ENCODE data around the gene CNTNAP3.
"Not testable (repeated sequence)": the region's sequence is repeated elsewhere in the genome, so short reads cannot be mapped to it uniquely, and the experiment has no call there.

The CNTNAP3 gene

GRCh38 chr9:39062966-39063365, 225.0 kb downstream of the CNTNAP3 start:
- DNase-seq: not testable (repeated sequence)

- not testable (repeated sequence) for DNase-seq
These were observed 233.5 kb downstream of the CNTNAP3 start for GRCh38 chr9:39054453-39054852.

GRCh38 chr9:39046833-39047232, 241.1 kb downstream of the CNTNAP3 start:
- not testable (repeated sequence) for DNase-seq

DNA sequence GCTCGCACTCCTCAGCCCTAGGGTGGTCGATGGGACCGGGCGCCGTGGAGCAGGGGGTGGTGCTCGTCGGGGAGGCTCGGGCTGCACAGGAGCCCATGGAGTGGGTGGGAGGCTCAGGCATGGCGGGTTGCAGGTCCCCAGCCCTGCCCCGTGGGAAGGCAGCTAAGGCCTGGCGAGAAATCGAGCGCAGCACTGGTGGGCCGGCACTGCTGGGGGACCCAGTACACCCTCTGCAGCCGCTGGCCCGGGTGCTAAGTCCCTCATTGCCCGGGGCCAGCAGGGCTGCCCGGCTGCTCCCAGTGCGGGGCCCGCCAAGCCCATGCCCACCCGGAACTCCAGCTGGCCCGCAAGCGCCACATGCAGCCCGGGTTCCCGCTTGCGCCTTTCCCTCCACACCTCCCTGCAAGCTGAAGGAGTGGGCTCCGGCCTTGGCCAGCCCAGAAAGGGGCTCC, 245.6 kb downstream of the CNTNAP3 start:
- not testable (repeated sequence) for DNase-seq

DNA sequence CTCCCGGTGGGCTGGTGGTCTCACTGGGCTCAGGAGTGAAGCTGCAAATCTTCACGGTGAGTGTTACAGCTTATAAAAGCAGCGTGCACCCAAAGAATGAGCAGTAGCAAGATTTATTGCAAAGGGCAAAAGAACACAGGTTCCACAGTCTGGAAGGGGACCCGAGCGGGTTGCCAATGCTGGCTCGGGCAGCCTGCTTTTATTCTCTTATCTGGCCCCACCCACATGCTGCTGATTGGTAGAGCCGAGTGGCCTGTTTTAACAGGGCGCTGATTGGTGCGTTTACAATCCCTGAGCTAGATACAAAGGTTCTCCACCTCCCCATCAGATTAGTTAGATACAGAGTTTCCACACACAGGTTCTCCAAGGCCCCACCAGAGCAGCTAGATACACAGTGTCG, 246.2 kb downstream of the CNTNAP3 start:
- DNase-seq: not testable (repeated sequence)

DNA sequence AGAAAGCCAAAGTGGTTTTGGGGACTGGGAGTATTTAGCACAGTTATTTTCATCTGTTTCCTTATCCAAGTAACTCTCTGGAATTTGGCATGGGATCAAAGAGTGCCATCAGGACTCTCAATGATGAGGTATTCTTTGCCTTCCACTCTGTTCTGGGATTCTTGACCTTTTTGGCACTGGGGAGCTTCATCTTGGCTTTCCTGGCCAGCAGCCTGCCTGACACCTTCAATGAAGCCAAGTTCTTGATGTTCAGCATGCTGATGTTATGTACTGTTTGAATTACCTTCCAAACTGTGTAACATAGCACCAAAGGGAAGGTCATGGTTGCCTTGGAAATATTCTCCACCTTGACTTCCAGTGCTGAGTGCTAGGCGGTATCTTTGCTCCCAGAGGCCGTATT, 248.8 kb downstream of the CNTNAP3 start:
- DNase-seq: not testable (repeated sequence)

DNA sequence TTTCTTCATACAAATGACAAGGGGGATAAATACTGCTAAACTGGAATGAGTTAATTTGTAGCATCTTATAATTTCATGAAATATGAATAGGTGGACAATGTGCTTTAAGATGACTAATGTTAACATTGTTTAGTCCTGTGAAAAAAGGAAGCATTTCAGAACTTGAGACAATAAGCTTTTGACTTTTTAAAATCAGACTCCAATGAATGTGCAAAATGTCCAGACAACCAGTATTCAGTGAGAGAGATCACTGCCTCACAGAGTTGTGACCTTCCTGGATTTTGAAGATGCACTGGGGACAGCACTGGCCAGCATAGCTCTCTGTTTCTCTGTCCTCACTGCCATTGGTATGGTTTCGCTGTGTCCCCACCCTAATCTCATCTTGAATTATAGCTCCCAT, 249.7 kb downstream of the CNTNAP3 start:
- not testable (repeated sequence) for DNase-seq

GRCh38 chr9:39033849-39034248, 254.1 kb downstream of the CNTNAP3 start:
- not testable (repeated sequence) for DNase-seq

GRCh38 chr9:39030204-39031019, 257.6 kb downstream of the CNTNAP3 start:
- not testable (repeated sequence) for DNase-seq

DNA sequence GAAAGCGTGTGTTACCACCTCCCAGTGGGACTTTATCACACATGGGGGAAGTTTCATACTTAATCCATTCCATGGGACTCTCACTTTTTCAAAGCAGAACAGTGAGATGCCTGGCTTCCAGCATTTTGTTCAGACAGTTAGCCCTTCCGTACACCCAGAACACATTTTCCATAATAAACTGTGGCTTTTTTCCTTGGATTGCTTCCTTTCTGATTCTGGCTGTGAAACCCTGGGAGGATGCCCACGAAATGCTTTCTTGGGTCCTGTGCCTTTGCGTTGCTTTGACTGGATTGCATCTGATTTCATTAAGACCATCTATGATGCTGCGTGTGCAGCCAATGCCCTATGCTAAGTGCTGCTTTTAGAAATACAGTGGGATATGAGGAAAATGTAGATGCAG, 259.1 kb downstream of the CNTNAP3 start:
- not testable (repeated sequence) for DNase-seq

- not testable (repeated sequence) for DNase-seq
These were observed 259.8 kb downstream of the CNTNAP3 start for GRCh38 chr9:39028168-39028567.

GRCh38 chr9:39025911-39026588, 261.9 kb downstream of the CNTNAP3 start:
- DNase-seq: not testable (repeated sequence)
